HepG2 (cell line): ENCODE results near the gene FOXN3. TPM values are rescaled to one million over a fixed set of nuclear protein-coding genes. Genes with fewer than 3 reads are reported as not detected.
A peak's percentile ranks its signal among the peaks of the same experiment; 100 is the strongest.

Experiments
- DZIP1 ChIP-seq: sonication (generic); formaldehyde crosslinking; IDR thresholded peaks from 2 replicates; pipeline ENCODE4 v1.5.0; 2020; ENCODE audit warnings: mild to moderate bottlenecking, missing genetic modification reagents
- FOSL2 ChIP-seq: sonication (generic); formaldehyde crosslinking; IDR thresholded peaks from 2 replicates; pipeline ENCODE4 v1.4.0; 2020; ENCODE audit warnings: missing genetic modification reagents
- FOXJ3 ChIP-seq: sonication (generic); formaldehyde crosslinking; IDR thresholded peaks from 2 replicates; pipeline ENCODE4 v1.4.0; 2020; ENCODE audit warnings: missing genetic modification reagents, mild to moderate bottlenecking, borderline replicate concordance
- HOXA7 ChIP-seq: sonication (generic); formaldehyde crosslinking; IDR thresholded peaks from 2 replicates; pipeline ENCODE4 v1.8.1; 2022; ENCODE audit warnings: mild to moderate bottlenecking, missing genetic modification reagents, moderate library complexity
- KDM6A ChIP-seq: IDR thresholded peaks from 2 replicates; pipeline ENCODE4 v1.6.1; 2016; ENCODE audit warnings: low read depth
- PAWR ChIP-seq: sonication (generic); formaldehyde crosslinking; IDR thresholded peaks from 2 replicates; pipeline ENCODE4 v1.4.0; 2020; ENCODE audit warnings: missing genetic modification reagents, mild to moderate bottlenecking, borderline replicate concordance
- TCF12 ChIP-seq, 2 experiments: fragments of 450-650 bp in 1 of 2; sonication (generic) in 1 of 2; formaldehyde crosslinking in 1 of 2; IDR thresholded peaks; 2 replicates each; pipeline versions ENCODE4 v1.6.1 to v1.8.0; 2017 to 2022; ENCODE audit warnings: antibody characterized with exemption in 1 of 2, mild to moderate bottlenecking in 1 of 2, missing genetic modification reagents in 1 of 2, moderate library complexity in 1 of 2
- TEAD3 ChIP-seq: optimal IDR thresholded peaks from 2 replicates; pipeline ENCODE3; 2016; ENCODE audit warnings: borderline replicate concordance
- TGIF2 ChIP-seq: IDR thresholded peaks from 2 replicates; pipeline ENCODE4 v1.6.1; 2016; ENCODE audit warnings: control low read depth, missing compliant biosample characterization
- ZBTB37 ChIP-seq: sonication (generic); formaldehyde crosslinking; IDR thresholded peaks from 2 replicates; pipeline ENCODE4 v1.4.0; 2020; ENCODE audit warnings: mild to moderate bottlenecking, missing genetic modification reagents
- ZNF3 ChIP-seq: IDR thresholded peaks from 2 replicates; pipeline ENCODE4 v1.7.0; 2017; ENCODE audit warnings: inconsistent platforms
- ZNF468 ChIP-seq: sonication (generic); formaldehyde crosslinking; IDR thresholded peaks from 2 replicates; pipeline ENCODE4 v1.8.0; 2022; ENCODE audit warnings: mild to moderate bottlenecking, moderate library complexity, missing genetic modification reagents
- ZNF484 ChIP-seq: sonication (generic); formaldehyde crosslinking; IDR thresholded peaks from 2 replicates; pipeline ENCODE4 v1.5.1; 2020; ENCODE audit warnings: mild to moderate bottlenecking, low read depth, missing genetic modification reagents, borderline replicate concordance
- ZNF749 ChIP-seq: sonication (generic); formaldehyde crosslinking; IDR thresholded peaks from 2 replicates; pipeline ENCODE4 v1.8.0; 2022; ENCODE audit warnings: mild to moderate bottlenecking, missing genetic modification reagents, moderate library complexity, borderline replicate concordance
- ZNF891 ChIP-seq: sonication (generic); formaldehyde crosslinking; IDR thresholded peaks from 2 replicates; pipeline ENCODE4 v1.5.0; 2020; ENCODE audit warnings: mild to moderate bottlenecking, missing genetic modification reagents
- ZUFSP ChIP-seq: sonication (generic); formaldehyde crosslinking; IDR thresholded peaks from 2 replicates; pipeline ENCODE4 v1.9.0; 2021; ENCODE audit warnings: missing genetic modification reagents, mild to moderate bottlenecking, borderline replicate concordance
- polyA plus RNA-seq, 8 experiments: library from polyadenylated mRNA; depleted of rRNA in 3 of 8; stranded (reverse) in 7 of 8; unstranded in 1 of 8; fragments of >200 nt; fragmentation: Illumina TruSeq in 4 of 8; extraction: Trizol in 4 of 8; gene quantifications; 2 replicates each; pipeline versions ENCODE4 v1.2.1 to v1.2.3, GENCODE V29; 2011 to 2016; ENCODE audit warnings: low read depth in 4 of 8, missing spikeins in 1 of 8, mixed read lengths in 1 of 8; ENCODE audit not compliant: insufficient read depth in 1 of 8
- total RNA-seq, 5 experiments: library from RNA; depleted of rRNA; stranded (reverse); fragments of >200 nt; fragmentation: Illumina TruSeq; extraction: Trizol; gene quantifications; 2 replicates each; pipeline ENCODE4 v1.2.3, GENCODE V29; 2016; ENCODE audit warnings: low read depth in 1 of 5
- TF ChIP-seq, protein P1 (sequence below): fragments of 450-650 bp; IDR thresholded peaks from 2 replicates; pipeline ENCODE4 v1.6.1; 2016
- TF ChIP-seq, protein P2 (sequence below): sonication (generic); formaldehyde crosslinking; conservative IDR thresholded peaks from 2 replicates; pipeline ENCODE4 v1.4.0; 2020; ENCODE audit warnings: missing genetic modification reagents

Gene FOXN3
- total and polyA plus RNA-seq, 2 of the 13 experiments (the other 11 are each of a cell fraction or from before 2014, with no cell fraction given), result 32.4 to 70.2 TPM

- TF ChIP-seq ZUFSP (CRISPR knock-in tag) (no peak), HOXA7 (CRISPR knock-in tag) (no peak), FOSL2 (CRISPR knock-in tag) (no peak), KDM6A (CRISPR knock-in tag) (no peak), ZNF891 (no peak), TEAD3 (CRISPR knock-in tag) (no peak), ZBTB37 (CRISPR knock-in tag) (no peak), ZNF468 (no peak), ZNF484 (CRISPR knock-in tag) (no peak), ZNF749 (CRISPR knock-in tag) (no peak), FOXJ3 (peak; percentile 78; the same call in 1 of the 2 replicates), TCF12 (IDR thresholded peaks at IDR 0.05) (no peak), TCF12 (CRISPR knock-in tag; IDR thresholded peaks at IDR 0.05) (no peak), PAWR (CRISPR knock-in tag) (no peak), DZIP1 (CRISPR knock-in tag) (no peak), TGIF2 (CRISPR knock-in tag) (peak; percentile 34; the same call in 1 of the 2 replicates), ZNF3 (no peak)
- TF ChIP-seq, protein P1, sequence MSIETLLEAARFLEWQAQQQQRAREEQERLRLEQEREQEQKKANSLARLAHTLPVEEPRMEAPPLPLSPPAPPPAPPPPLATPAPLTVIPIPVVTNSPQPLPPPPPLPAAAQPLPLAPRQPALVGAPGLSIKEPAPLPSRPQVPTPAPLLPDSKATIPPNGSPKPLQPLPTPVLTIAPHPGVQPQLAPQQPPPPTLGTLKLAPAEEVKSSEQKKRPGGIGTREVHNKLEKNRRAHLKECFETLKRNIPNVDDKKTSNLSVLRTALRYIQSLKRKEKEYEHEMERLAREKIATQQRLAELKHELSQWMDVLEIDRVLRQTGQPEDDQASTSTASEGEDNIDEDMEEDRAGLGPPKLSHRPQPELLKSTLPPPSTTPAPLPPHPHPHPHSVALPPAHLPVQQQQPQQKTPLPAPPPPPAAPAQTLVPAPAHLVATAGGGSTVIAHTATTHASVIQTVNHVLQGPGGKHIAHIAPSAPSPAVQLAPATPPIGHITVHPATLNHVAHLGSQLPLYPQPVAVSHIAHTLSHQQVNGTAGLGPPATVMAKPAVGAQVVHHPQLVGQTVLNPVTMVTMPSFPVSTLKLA, result no peak
- TF ChIP-seq, protein P2, sequence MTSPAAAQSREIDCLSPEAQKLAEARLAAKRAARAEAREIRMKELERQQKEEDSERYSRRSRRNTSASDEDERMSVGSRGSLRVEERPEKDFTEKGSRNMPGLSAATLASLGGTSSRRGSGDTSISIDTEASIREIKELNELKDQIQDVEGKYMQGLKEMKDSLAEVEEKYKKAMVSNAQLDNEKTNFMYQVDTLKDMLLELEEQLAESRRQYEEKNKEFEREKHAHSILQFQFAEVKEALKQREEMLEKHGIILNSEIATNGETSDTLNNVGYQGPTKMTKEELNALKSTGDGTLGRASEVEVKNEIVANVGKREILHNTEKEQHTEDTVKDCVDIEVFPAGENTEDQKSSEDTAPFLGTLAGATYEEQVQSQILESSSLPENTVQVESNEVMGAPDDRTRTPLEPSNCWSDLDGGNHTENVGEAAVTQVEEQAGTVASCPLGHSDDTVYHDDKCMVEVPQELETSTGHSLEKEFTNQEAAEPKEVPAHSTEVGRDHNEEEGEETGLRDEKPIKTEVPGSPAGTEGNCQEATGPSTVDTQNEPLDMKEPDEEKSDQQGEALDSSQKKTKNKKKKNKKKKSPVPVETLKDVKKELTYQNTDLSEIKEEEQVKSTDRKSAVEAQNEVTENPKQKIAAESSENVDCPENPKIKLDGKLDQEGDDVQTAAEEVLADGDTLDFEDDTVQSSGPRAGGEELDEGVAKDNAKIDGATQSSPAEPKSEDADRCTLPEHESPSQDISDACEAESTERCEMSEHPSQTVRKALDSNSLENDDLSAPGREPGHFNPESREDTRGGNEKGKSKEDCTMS, result no peak
These were observed 76.5 kb downstream of the FOXN3 start (continued) for GRCh38 chr14:89340200-89341181.
